Stimulated activated naive CD8-positive, alpha-beta T cell treated with anti-CD3 and anti-CD28 coated beads, Interleukin-15, amount 100 ng/mL, for 72 hours (primary cell): ENCODE measurements around the gene BHLHE40.

Source experiments
- ATAC-seq: fragments of 150-1000 bp; cut with Tn5 transposase; 2 replicates; pipeline ENCODE4 v1.10.0; 2021; ENCODE audit warnings: mild to moderate bottlenecking, moderate library complexity
- DNase-seq, 2 donors: peaks; one replicate each; pipeline ENCODE4 v3.0.0; 2021 to 2022
- H3K27ac Mint-ChIP-seq, 2 donors: one replicate each; pipeline ENCODE4 v1.8.0; 2022; ENCODE audit warnings: mild to moderate bottlenecking in 2 of 2, mixed read lengths in 2 of 2, moderate library complexity in 2 of 2
- H3K27me3 Mint-ChIP-seq: one replicate; pipeline ENCODE4 v1.8.0; 2022; ENCODE audit warnings: mixed read lengths
- H3K4me1 Mint-ChIP-seq: one replicate; pipeline ENCODE4 v1.8.0; 2022; ENCODE audit warnings: mild to moderate bottlenecking, mixed read lengths
- H3K4me3 Mint-ChIP-seq, 2 donors: one replicate each; pipeline ENCODE4 v1.8.0; 2022; ENCODE audit warnings: mild to moderate bottlenecking in 2 of 2, mixed read lengths in 2 of 2, moderate library complexity in 1 of 2
- H3K9me3 Mint-ChIP-seq, 2 donors: one replicate each; pipeline ENCODE4 v1.8.0; 2022; ENCODE audit warnings: mixed read lengths in 2 of 2

The BHLHE40 gene

DNA sequence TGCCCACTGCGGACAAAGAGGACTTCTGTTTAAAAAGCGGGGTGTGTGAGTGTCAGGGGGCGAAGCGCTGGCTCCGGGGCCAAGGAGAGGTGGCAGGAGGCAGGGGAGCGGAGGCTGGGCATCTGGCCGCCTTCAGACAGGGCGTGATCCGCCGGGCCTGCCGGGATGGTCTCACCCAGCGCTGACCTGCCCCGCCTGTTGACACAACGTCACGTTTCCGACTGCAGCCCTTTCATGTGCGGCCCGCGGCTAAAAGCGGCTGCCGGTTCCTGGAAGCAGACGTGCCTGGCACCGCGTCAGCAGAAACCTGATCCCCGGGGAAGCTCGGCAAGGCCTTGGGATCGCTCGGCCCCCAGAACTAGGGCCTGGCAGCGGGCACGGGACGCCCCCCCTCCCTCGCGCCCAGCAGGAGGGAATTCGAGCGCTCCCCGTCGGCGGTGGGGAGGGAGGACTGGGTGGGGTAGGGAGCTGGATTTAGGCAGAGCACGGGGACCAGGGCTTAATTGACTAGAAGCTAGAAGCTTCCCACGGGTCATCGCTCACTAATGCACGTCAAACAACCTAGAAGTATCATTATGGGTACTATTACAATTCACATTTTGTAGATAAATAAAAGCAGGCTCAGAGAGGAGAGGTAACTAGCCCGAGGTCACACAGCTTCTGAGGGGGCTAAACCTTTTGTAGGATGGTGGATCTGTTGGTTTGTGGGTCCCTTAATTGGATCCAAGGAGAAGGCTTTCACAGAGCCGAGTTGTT, 7.7 kb downstream of the BHLHE40 start:
- Mint-ChIP-seq H3K27ac (peak overlapping the region; percentile 83 to 97), H3K4me3 (peak overlapping the region; percentile 93 to 99), H3K4me1 (peaks cover 62% of the 10 kb centered on the region), H3K9me3 (no peaks in the 10 kb centered on the region), H3K27me3 (no peaks in the 10 kb centered on the region)
- ATAC-seq (peak; percentile 73), DNase-seq (peak; percentile 78 to 88)

DNA sequence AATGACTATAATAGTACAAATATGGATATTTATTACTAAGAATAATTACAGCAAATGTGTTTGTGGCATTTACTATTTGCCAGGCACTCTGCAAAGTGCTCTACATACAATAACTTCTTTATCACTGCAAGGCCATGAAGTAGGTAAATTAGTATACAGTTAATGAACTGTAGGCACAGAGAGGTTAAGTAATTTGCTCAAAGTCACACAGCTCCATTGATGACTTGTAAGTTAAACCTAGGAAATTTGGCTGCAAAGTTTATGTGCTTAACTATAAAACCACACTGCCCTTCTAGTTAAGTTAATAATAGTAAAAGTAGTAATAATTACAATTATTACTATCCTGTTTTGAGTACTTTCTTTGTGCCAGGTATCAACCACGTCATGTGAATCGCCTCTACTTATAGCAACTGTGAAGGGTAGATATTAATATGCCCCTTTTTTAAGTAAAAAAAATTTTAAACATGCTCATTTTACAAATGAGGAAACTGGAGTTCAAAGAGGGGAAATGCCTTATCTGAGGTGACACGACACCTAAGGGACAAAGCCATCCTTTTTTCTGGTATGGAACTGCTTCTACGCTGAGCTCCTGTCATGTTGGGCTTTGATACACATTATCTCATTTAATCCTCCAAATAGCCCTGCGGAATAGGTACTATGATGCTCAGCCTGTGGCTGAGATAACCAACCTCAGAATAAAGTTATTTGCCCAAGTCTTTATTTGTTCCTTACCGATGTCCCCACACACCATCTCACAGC, 8.5 kb downstream of the BHLHE40 start:
- H3K9me3 Mint-ChIP-seq = no peaks in the 10 kb centered on the region
- peak overlapping the region in 1 of 2 donors; percentile 83 for H3K27ac Mint-ChIP-seq
- H3K4me1 Mint-ChIP-seq = peaks cover 62% of the 10 kb centered on the region
- no peak for DNase-seq
- peak overlapping the region in 1 of 2 donors; percentile 99 for H3K4me3 Mint-ChIP-seq
- no peak for ATAC-seq
- no peaks in the 10 kb centered on the region for H3K27me3 Mint-ChIP-seq

DNA sequence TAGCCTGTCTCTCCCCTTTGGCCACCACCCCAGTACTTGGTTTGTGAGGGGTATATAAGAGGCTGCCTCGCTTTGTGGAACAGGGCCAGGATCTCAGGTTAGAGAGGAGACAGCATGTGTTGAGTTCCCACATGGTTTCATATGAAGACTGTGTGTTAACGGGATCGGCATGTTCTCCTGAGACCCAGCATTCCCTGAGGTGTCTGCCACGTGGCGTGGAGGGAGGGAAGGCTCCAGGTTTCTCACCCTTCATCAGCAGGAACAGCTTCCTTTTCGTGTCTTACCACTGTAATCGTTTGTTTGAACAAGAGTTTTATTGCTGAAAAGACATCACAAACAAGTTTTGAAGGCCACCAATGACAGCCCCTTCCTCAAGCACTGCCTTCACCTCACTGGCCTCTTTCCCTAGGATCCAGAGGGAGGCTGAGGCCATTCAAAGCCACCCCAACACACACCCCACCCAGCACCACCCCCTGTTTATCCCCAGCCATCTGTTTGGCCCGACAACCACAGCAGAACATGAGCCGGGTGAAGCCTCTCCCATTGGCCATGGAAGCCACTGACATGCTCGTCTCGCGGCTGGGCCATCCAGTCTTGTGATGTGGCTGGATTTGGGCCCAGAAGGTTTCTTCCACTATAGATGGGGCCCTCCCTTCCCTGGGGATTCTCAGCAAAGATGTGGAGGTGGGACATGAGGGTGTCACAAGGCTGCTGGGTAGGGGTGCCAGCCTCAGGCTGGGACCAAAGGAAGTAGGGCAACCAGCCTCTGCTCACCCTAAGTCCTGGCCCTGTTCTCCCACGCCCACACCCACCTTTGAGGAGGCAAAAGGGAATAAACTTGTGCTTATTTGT, 10.0 kb downstream of the BHLHE40 start:
- DNase-seq = no peak
- H3K4me3 Mint-ChIP-seq = no peak overlapping the region
- H3K9me3 Mint-ChIP-seq = no peaks in the 10 kb centered on the region
- no peaks in the 10 kb centered on the region for H3K27me3 Mint-ChIP-seq
- no peak for ATAC-seq
- peak overlapping the region in 1 of 2 donors; percentile 20 for H3K27ac Mint-ChIP-seq
- H3K4me1 Mint-ChIP-seq = peaks cover 59% of the 10 kb centered on the region

GRCh38 chr3:4990069-4990468, 10.8 kb downstream of the BHLHE40 start:
- no peak for DNase-seq
- no peak for ATAC-seq
- H3K4me1 Mint-ChIP-seq = peaks cover 66% of the 10 kb centered on the region
- no peak overlapping the region for H3K4me3 Mint-ChIP-seq
- no peaks in the 10 kb centered on the region for H3K27me3 Mint-ChIP-seq
- no peak overlapping the region for H3K27ac Mint-ChIP-seq
- H3K9me3 Mint-ChIP-seq = no peaks in the 10 kb centered on the region

DNA sequence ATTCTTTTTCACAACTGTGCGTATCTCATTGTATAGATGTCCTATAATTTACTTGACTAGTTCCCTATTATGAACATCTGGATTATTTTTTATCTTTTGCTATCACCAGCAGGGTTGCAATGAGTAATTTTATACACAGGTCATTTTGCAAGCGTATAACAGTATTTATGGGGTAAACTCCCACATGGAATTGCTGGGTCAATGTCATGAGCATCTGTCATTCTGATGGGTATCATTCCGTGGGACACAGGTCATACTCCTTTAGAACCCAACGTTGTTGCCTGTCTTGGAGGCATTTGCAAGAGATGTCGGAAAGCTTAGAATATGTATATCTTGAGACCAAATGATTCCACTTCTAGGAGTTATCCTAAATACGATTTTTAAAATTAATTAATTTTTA, 12.9 kb downstream of the BHLHE40 start:
- Mint-ChIP-seq H3K9me3 (no peaks in the 10 kb centered on the region), H3K27me3 (no peaks in the 10 kb centered on the region), H3K27ac (no peak overlapping the region), H3K4me1 (peaks cover 66% of the 10 kb centered on the region), H3K4me3 (no peak overlapping the region)
- ATAC-seq (no peak), DNase-seq (no peak)

- no peaks in the 10 kb centered on the region for H3K9me3 Mint-ChIP-seq
- DNase-seq = no peak
- no peaks in the 10 kb centered on the region for H3K27me3 Mint-ChIP-seq
- ATAC-seq = no peak
- peaks cover 62% of the 10 kb centered on the region for H3K4me1 Mint-ChIP-seq
- no peak overlapping the region for H3K27ac Mint-ChIP-seq
- H3K4me3 Mint-ChIP-seq = no peak overlapping the region
Observed at GRCh38 chr3:4993276-4994143, 14.3 kb downstream of the BHLHE40 start.

DNA sequence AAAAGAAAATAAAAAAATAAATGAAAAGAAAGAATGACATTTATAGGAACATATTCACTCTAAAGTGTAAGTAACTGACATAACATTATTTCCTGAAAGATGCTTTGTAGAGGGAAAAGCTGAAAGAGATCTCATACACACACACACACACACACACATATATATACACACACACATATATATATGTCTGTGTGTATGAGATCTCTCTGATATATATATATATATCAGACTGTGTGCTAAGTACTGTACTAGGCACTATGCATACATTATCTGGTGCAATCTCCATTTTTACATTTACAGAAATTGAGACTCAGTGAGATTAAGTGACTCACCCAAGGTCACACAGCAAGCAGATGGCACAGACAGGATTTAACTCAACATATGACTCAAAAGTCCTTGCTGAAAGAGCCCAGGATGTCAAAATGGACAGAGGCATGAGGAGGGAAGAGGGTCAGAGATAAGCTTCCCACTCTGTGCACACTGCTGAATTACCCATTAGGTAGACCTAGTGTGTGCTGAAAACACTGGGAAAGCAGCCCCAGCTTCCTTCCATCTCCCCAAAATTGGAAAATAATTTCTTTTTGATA, 15.0 kb downstream of the BHLHE40 start:
- Mint-ChIP-seq H3K9me3 (no peaks in the 10 kb centered on the region), H3K4me1 (peaks cover 55% of the 10 kb centered on the region), H3K27me3 (no peaks in the 10 kb centered on the region), H3K27ac (peak overlapping the region in 1 of 2 donors; percentile 72), H3K4me3 (no peak overlapping the region)
- DNase-seq = no peak
- ATAC-seq = peak; percentile 64

GRCh38 chr3:4994823-4995499, 15.7 kb downstream of the BHLHE40 start:
- Mint-ChIP-seq H3K27me3 (no peaks in the 10 kb centered on the region), H3K4me3 (no peak overlapping the region), H3K9me3 (no peaks in the 10 kb centered on the region), H3K4me1 (peaks cover 55% of the 10 kb centered on the region), H3K27ac (no peak overlapping the region)
- no peak for ATAC-seq
- no peak for DNase-seq

GRCh38 chr3:4995500-4996053, 16.3 kb downstream of the BHLHE40 start:
- ATAC-seq = no peak
- H3K9me3 Mint-ChIP-seq = no peaks in the 10 kb centered on the region
- no peaks in the 10 kb centered on the region for H3K27me3 Mint-ChIP-seq
- no peak overlapping the region for H3K4me3 Mint-ChIP-seq
- peaks cover 52% of the 10 kb centered on the region for H3K4me1 Mint-ChIP-seq
- DNase-seq = no peak
- H3K27ac Mint-ChIP-seq = no peak overlapping the region

GRCh38 chr3:4996223-4996765, 17.1 kb downstream of the BHLHE40 start:
- ATAC-seq (no peak), DNase-seq (no peak)
- no peak overlapping the region for H3K27ac Mint-ChIP-seq
- H3K4me3 Mint-ChIP-seq = no peak overlapping the region
- no peaks in the 10 kb centered on the region for H3K9me3 Mint-ChIP-seq
- H3K4me1 Mint-ChIP-seq = peaks cover 57% of the 10 kb centered on the region
- H3K27me3 Mint-ChIP-seq = no peaks in the 10 kb centered on the region

DNA sequence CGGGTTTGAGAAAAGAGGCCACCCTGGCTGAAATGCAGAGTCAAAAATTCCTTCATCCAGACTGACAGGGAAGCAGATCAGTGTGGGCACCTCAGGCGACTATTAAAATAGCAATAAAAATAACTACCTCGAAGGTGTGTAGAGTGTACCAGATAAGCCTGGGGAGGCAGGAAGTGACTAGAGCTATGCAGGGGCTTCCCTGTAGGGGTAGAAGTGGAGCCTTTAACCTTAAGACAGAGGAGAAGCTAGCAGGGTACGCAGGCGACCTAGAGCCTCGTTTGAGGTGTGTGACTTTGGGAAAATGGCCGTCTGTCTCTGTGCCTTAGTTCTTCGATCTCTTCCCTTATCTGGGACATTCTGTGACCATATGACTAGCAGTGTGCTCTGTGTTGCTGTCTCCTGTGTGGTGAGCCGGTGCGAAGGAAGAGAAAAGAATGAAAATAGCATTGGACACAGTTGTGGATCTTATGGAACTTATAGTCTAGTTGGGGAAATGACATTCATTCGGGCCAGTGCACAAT, 17.6 kb downstream of the BHLHE40 start:
- H3K27ac Mint-ChIP-seq = no peak overlapping the region
- DNase-seq (no peak), ATAC-seq (peak; percentile 81)
- peaks cover 63% of the 10 kb centered on the region for H3K4me1 Mint-ChIP-seq
- no peaks in the 10 kb centered on the region for H3K9me3 Mint-ChIP-seq
- H3K4me3 Mint-ChIP-seq = no peak overlapping the region
- no peaks in the 10 kb centered on the region for H3K27me3 Mint-ChIP-seq

DNA sequence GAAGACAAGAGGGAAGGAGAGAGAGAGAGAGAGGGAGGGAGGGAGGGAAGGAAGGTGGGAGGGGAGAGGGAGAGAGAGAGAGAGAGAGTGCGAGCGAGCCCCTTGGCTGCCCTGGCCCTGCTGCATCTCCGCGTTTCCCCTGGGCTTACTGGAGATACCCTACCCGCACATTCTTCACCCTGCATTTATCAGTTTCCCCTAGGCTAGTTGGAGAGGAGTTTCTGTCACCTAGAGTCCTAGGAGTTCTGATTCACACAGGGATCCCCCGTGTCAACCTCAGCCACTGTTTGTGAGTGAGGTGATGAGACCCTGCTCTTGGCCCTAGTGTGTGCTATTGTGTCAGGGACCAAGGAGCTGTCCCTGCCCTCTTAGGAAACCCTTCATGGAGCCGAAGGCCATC, 18.7 kb downstream of the BHLHE40 start:
- no peak overlapping the region for H3K27ac Mint-ChIP-seq
- no peaks in the 10 kb centered on the region for H3K27me3 Mint-ChIP-seq
- ATAC-seq (no peak), DNase-seq (no peak)
- H3K4me3 Mint-ChIP-seq = no peak overlapping the region
- no peaks in the 10 kb centered on the region for H3K9me3 Mint-ChIP-seq
- peaks cover 71% of the 10 kb centered on the region for H3K4me1 Mint-ChIP-seq

DNA sequence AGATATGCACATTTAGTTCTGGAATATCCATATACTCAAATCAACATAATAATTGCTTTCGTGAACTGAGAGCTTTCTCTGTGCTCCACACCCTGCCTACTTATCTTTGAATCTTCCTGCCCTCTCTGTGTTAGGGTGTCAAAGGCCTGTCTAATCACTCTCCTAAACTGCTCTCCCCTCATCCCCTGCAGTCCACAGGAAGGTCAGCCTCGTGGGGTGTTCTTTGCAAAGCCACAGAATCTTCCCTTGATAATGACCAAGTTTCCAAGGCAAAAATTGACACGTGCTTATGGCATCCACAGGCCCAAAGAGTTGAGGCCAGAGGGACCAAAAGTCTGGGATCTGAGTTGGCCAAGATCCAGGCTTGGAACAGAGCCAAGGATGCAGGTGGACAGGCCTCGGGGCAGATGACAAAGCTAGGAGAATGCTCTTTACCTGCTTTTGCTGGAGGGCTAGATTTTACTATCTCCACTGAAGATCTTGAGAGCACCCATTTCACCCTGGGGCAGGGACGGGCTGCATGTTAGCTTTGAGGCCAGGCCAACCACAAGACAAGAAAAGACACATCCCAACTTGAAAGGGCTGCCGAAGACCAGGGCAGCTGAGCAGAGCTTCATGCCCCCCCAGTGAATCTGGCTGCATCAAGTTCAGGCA, 20.4 kb downstream of the BHLHE40 start:
- Mint-ChIP-seq H3K4me3 (no peak overlapping the region), H3K9me3 (no peaks in the 10 kb centered on the region), H3K27ac (peak overlapping the region in 1 of 2 donors; percentile 70), H3K27me3 (no peaks in the 10 kb centered on the region), H3K4me1 (peaks cover 65% of the 10 kb centered on the region)
- no peak for DNase-seq
- no peak for ATAC-seq
